HL-60 (cell line): ENCODE data around the gene ZNF546.

ENCODE experiments used
- DNase-seq, 2 experiments: peaks; one replicate each; pipeline ENCODE4 v3.0.0-alpha.2; 2010 to 2020; ENCODE audit warnings: low read depth in 1 of 2, low spot score in 1 of 2
- H3K27ac ChIP-seq: fragments of 250-450 bp; sonication (Bioruptor Pico); replicated peaks from 2 replicates; pipeline ENCODE4 v1.5.1; 2020; ENCODE audit warnings: mild to moderate bottlenecking, moderate library complexity
- H3K27me3 ChIP-seq: fragments of 250-450 bp; sonication (Bioruptor Pico); 2 replicates; pipeline ENCODE4 v1.5.1; 2021; ENCODE audit warnings: mild to moderate bottlenecking, moderate library complexity; ENCODE audit not compliant: insufficient read depth, poor library complexity, severe bottlenecking
- H3K4me3 ChIP-seq: replicated peaks from 2 replicates; pipeline ENCODE4 v1.5.1; 2011; ENCODE audit warnings: mild to moderate bottlenecking, control low read depth, low read length; ENCODE audit not compliant: insufficient read depth
- CTCF ChIP-seq: IDR thresholded peaks from one replicate; pipeline ENCODE4 v1.5.1; 2011; ENCODE audit warnings: low read length, control low read depth, inconsistent platforms; ENCODE audit not compliant: insufficient read depth
- GABPA ChIP-seq: IDR thresholded peaks from 2 replicates; pipeline ENCODE4 v1.6.1; 2012; ENCODE audit warnings: low read depth
- POLR2AphosphoS5 ChIP-seq: IDR thresholded peaks from 2 replicates; pipeline ENCODE4 v1.6.1; 2012; ENCODE audit warnings: low read depth
- REST ChIP-seq: IDR thresholded peaks from 2 replicates; pipeline ENCODE4 v1.6.1; 2012; ENCODE audit warnings: low read depth; ENCODE audit not compliant: insufficient replicate concordance
- SPI1 ChIP-seq: IDR thresholded peaks from 2 replicates; pipeline ENCODE4 v1.6.1; 2012; ENCODE audit warnings: low read depth, mild to moderate bottlenecking, borderline replicate concordance

ZNF546 gene

DNA sequence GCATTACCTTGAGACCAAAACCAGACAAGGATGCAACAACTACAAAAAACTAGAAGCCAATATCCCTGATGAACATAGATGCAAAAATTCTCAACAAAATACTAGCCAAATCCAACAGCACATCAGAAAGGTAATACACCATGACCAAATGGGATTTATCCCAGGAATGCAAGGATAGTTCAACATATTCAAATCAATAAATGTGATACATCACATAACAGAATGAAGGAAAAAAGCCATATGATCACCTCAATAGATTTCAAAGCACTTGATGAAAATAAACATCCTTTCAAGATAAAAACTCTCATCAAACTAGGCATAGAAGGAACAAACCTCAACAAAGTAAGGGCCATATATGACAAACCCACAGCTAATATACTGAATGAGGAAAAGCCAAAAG lies 10.2 kb upstream of the ZNF546 start:
- Histone ChIP-seq H3K27me3 (no peaks in the 10 kb centered on the region), H3K27ac (no peak overlapping the region), H3K4me3 (no peak overlapping the region)
- TF ChIP-seq REST (no peak), SPI1 (no peak), POLR2AphosphoS5 (no peak), CTCF (no peak), GABPA (no peak)
- no peak for DNase-seq

- no peaks in the 10 kb centered on the region for H3K27me3 ChIP-seq
- DNase-seq, result no peak
- H3K4me3 ChIP-seq, result no peak overlapping the region
- TF ChIP-seq POLR2AphosphoS5 (no peak), GABPA (no peak), SPI1 (no peak), REST (no peak)
- H3K27ac ChIP-seq, result no peak overlapping the region
Observed at GRCh38 chr19:39987167-39987566, 9.7 kb upstream of the ZNF546 start.

GRCh38 chr19:39987596-39987995 lies 9.3 kb upstream of the ZNF546 start:
- no peak for TF ChIP-seq SPI1
- TF ChIP-seq POLR2AphosphoS5, result no peak
- no peak for TF ChIP-seq CTCF
- TF ChIP-seq GABPA, result no peak
- Histone ChIP-seq H3K4me3 (no peak overlapping the region), H3K27ac (no peak overlapping the region), H3K27me3 (no peaks in the 10 kb centered on the region)
- DNase-seq, result no peak

DNA sequence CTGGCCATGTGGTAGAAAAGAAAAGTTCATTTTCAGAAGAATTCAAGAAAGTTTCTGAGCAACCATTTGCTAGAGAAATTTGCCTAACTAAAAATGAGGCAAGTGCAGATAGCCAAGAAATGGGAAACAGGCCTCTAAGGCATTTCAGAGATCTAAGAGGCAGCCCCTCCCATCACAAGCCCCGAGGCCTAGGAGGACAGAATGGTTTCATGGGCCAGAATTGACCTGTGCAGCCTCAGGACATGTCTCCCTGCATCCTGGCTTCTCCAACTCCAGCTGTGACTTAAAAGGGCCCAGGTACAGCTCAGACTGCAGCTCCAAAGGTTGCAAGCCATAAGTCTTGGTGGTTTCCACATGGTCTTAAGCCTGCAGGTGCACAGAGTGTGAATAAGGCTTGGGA lies 3.3 kb upstream of the ZNF546 start:
- Histone ChIP-seq H3K4me3 (no peak overlapping the region), H3K27me3 (no peaks in the 10 kb centered on the region), H3K27ac (no peak overlapping the region)
- no peak for TF ChIP-seq CTCF
- TF ChIP-seq SPI1, result no peak
- TF ChIP-seq POLR2AphosphoS5, result no peak
- no peak for TF ChIP-seq REST
- TF ChIP-seq GABPA, result no peak
- DNase-seq, result no peak
